ENCODE data around the gene CENPH. TPM values are rescaled to one million over a fixed set of nuclear protein-coding genes. Genes with fewer than 3 reads are reported as not detected.
"Not testable (repeated sequence)": the region's sequence is repeated elsewhere in the genome, so short reads cannot be mapped to it uniquely, and the experiment has no call there.

The CENPH gene, protein sequence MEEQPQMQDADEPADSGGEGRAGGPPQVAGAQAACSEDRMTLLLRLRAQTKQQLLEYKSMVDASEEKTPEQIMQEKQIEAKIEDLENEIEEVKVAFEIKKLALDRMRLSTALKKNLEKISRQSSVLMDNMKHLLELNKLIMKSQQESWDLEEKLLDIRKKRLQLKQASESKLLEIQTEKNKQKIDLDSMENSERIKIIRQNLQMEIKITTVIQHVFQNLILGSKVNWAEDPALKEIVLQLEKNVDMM
- 14.1 and 21.9 TPM in 2 replicates for total RNA-seq (2022)
- percentile 46 among the genes with signal in this experiment for Bru-seq, nascent RNA
- BruChase-seq, experiment 1, labeled RNA remaining after a 6-hour chase = percentile 54 among the genes with signal in this experiment
- BruChase-seq, experiment 2, labeled RNA remaining after a 2-hour chase = percentile 52 among the genes with signal in this experiment
- long read RNA-seq, transcript CENPH-201 (9 exons, 1,389 nt) = major isoform, 39 of 42 reads
- long read RNA-seq, partial matches to known transcripts = 0 of 42 reads
- long read RNA-seq, other reads (novel, unspliced or antisense) = 0 of 42 reads

GRCh38 chr5:69189162-69190086 is at the start of gene CENPH:
TSS of gene CENPH (plus strand) at chr5:69189583. CDS start at chr5:69189635, 52 bp downstream.
- intact Hi-C loops (cut with micrococcal nuclease) = loop anchor here (1.0 to 2.0 kb wide), 2 partner anchors 19 to 96 kb away; no protein-coding TSS in a partner anchor
- BruUV-seq (replicated peaks) = no TSS peak
- H3K36me3 Mint-ChIP-seq (ENCODE audit: insufficient read depth, unreplicated experiment) = peaks cover 6% of the 10 kb centered on the region
- ChIA-PET POLR2A (interaction anchor here (0.6 to 3.7 kb wide), 15 partner anchors 14 to 147 kb away, joined by 3 to 21 read pairs (median 4); partner anchors contain the start of genes CDK7 and SLC30A5), CTCF (interaction anchor here (0.9 to 1.5 kb wide), 5 partner anchors 13 to 147 kb away, joined by 3 to 5 read pairs (median 3); partner anchors contain the start of gene CDK7)
- no peaks in the 10 kb centered on the region for H3K9me3 Mint-ChIP-seq (ENCODE audit: unreplicated experiment)
- H3K27ac Mint-ChIP-seq (ENCODE audit: low read depth, unreplicated experiment) = peak within 1 kb of the TSS; percentile 99
- H3K4me3 Mint-ChIP-seq (ENCODE audit: unreplicated experiment) = peak within 1 kb of the TSS; percentile 96
- peak; percentile 92 for DNase-seq (ENCODE audit: unreplicated experiment)
- no peak for TF ChIP-seq CTCF (IDR thresholded peaks at IDR 0.05; ENCODE audit: unreplicated experiment)
- H3K4me1 Mint-ChIP-seq (ENCODE audit: insufficient read depth, unreplicated experiment) = no peaks in the 10 kb centered on the region
- H3K27me3 Mint-ChIP-seq (ENCODE audit: insufficient read depth, unreplicated experiment) = no peaks in the 10 kb centered on the region

DNA sequence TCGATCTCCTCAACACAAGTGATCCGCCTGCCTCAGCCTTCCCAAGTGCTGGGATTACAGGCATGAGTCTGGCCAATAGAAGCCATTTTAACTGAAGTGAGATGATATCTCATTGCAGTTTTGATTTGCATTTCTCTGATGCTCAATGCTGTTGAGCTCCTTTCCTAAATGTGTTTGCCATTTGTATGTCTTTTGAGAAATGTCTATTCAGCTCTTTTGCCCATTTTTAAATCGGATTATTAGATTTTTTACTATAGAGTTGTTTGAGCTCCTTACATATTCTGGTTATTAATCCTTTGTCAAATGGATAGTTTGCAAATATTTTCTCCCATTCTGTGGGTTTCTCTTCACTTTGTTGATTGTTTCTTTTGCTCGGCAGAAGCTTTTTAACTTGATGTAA is 49.1 kb upstream of the CENPH start:
- POLR2A ChIA-PET; H3K27ac Mint-ChIP-seq (ENCODE audit: low read depth, unreplicated experiment); H3K36me3 Mint-ChIP-seq (ENCODE audit: insufficient read depth, unreplicated experiment); H3K9me3 Mint-ChIP-seq (ENCODE audit: unreplicated experiment); H3K4me1 Mint-ChIP-seq (ENCODE audit: insufficient read depth, unreplicated experiment); intact Hi-C loops (cut with micrococcal nuclease); H3K27me3 Mint-ChIP-seq (ENCODE audit: insufficient read depth, unreplicated experiment); H3K4me3 Mint-ChIP-seq (ENCODE audit: unreplicated experiment); BruUV-seq (replicated peaks); DNase-seq (ENCODE audit: unreplicated experiment): not testable (repeated sequence)
- CTCF ChIA-PET = interaction anchor here (1.1 to 1.4 kb wide), 2 partner anchors 12 to 46 kb away, joined by 4 to 5 read pairs; no protein-coding TSS in a partner anchor

DNA sequence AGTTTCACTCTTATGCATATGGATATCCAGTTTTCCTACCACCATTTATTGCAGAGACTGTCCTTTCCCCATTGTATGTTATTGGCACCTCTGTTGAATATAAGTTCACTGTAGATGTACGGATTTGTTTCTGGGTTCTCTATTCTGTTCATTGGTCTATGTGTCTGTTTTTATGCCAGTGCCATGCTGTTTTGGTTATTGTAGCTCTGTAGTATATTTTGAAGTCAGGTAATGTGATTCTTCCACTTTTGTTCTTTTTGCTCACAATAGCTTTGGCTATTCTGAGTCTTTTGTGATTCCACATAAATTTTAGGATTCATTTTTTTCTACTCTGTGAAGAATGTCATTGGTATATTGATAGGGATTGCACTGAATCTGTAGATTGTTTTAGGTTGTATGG is 48.6 kb upstream of the CENPH start:
- Mint-ChIP-seq H3K4me3 (ENCODE audit: unreplicated experiment) (no peak overlapping the region), H3K9me3 (ENCODE audit: unreplicated experiment) (no peaks in the 10 kb centered on the region), H3K4me1 (ENCODE audit: insufficient read depth, unreplicated experiment) (no peaks in the 10 kb centered on the region), H3K27ac (ENCODE audit: low read depth, unreplicated experiment) (no peak overlapping the region), H3K36me3 (ENCODE audit: insufficient read depth, unreplicated experiment) (peaks cover 6% of the 10 kb centered on the region), H3K27me3 (ENCODE audit: insufficient read depth, unreplicated experiment) (no peaks in the 10 kb centered on the region)
- BruUV-seq (replicated peaks) = no TSS peak
- TF ChIP-seq CTCF (IDR thresholded peaks at IDR 0.05; ENCODE audit: unreplicated experiment) = no peak
- no peak for DNase-seq (ENCODE audit: unreplicated experiment)
- intact Hi-C loops (cut with micrococcal nuclease) = no loop called here
- POLR2A ChIA-PET = interaction anchor here (0.6 to 0.9 kb wide), 2 partner anchors 10 to 17 kb away, joined by 3 to 5 read pairs; no protein-coding TSS in a partner anchor
- CTCF ChIA-PET = interaction anchor here (1.4 kb wide), 1 partner anchor 11 kb away, joined by 5 read pairs; no protein-coding TSS in a partner anchor

DNA sequence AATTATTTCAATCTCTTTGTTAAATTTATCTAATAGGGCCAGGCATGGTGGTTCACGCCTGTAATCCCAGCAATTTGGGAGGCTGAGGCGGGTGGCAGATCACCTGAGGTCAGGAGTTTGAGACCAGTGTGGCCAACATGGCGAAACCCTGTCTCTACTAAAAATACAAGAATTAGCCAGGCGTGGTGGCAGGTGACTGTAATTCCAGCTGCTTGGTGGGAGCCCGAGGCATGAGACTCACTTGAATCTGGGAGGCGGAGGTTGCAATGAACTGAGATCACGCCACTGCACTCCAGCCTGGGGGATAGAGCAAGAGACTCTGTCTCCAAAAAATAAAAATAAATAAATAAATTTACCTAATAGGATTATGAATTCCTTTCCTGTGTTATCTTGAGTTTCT is 40.8 kb upstream of the CENPH start:
- ChIA-PET CTCF (interaction anchor here (1.7 kb wide), 1 partner anchor 55 kb away, joined by 8 read pairs; no protein-coding TSS in a partner anchor), POLR2A (interaction anchor here (1.4 to 1.6 kb wide), 2 partner anchors 18 to 19 kb away, joined by 4 to 5 read pairs; no protein-coding TSS in a partner anchor)
- H3K27ac Mint-ChIP-seq (ENCODE audit: low read depth, unreplicated experiment); H3K4me3 Mint-ChIP-seq (ENCODE audit: unreplicated experiment); DNase-seq (ENCODE audit: unreplicated experiment); intact Hi-C loops (cut with micrococcal nuclease); H3K27me3 Mint-ChIP-seq (ENCODE audit: insufficient read depth, unreplicated experiment); H3K9me3 Mint-ChIP-seq (ENCODE audit: unreplicated experiment); H3K36me3 Mint-ChIP-seq (ENCODE audit: insufficient read depth, unreplicated experiment); BruUV-seq (replicated peaks); H3K4me1 Mint-ChIP-seq (ENCODE audit: insufficient read depth, unreplicated experiment): not testable (repeated sequence)

All from MCF 10A (cell line).